ENCODE measurements around the gene SPSB2.

The SPSB2 gene

GRCh38 chr12:6873094-6874014, at the start of gene SPSB2:
SPSB2 (minus strand) TSS chr12:6873303; CDS start chr12:6872901, 402 bp downstream.
- peaks cover 83% of the 10 kb centered on the region for H3K36me3 Mint-ChIP-seq (ENCODE audit: low read depth)
- H3K4me3 Mint-ChIP-seq = peak within 1 kb of the TSS; percentile 95
- peaks cover 52% of the 10 kb centered on the region for H3K4me1 Mint-ChIP-seq (ENCODE audit: low read depth)
- DNase-seq = peak; percentile 100
- no peaks in the 10 kb centered on the region for H3K27me3 Mint-ChIP-seq
- H3K27ac Mint-ChIP-seq = peak within 1 kb of the TSS; percentile 97
- no peaks in the 10 kb centered on the region for H3K9me3 Mint-ChIP-seq

- Mint-ChIP-seq H3K27ac (peak overlapping the region; percentile 56), H3K4me3 (no peak overlapping the region), H3K27me3 (no peaks in the 10 kb centered on the region), H3K36me3 (ENCODE audit: low read depth) (peaks cover 54% of the 10 kb centered on the region), H3K4me1 (ENCODE audit: low read depth) (peaks cover 38% of the 10 kb centered on the region), H3K9me3 (no peaks in the 10 kb centered on the region)
- DNase-seq = no peak
Observed at GRCh38 chr12:6921996-6922946, 49.2 kb upstream of the SPSB2 start.

GRCh38 chr12:6921539-6921938, 48.4 kb upstream of the SPSB2 start:
- peaks cover 35% of the 10 kb centered on the region for H3K4me1 Mint-ChIP-seq (ENCODE audit: low read depth)
- no peaks in the 10 kb centered on the region for H3K9me3 Mint-ChIP-seq
- peaks cover 61% of the 10 kb centered on the region for H3K36me3 Mint-ChIP-seq (ENCODE audit: low read depth)
- H3K4me3 Mint-ChIP-seq = no peak overlapping the region
- H3K27ac Mint-ChIP-seq = peak overlapping the region; percentile 56
- no peaks in the 10 kb centered on the region for H3K27me3 Mint-ChIP-seq
- no peak for DNase-seq

- H3K36me3 Mint-ChIP-seq (ENCODE audit: low read depth) = peaks cover 81% of the 10 kb centered on the region
- peak overlapping the region; percentile 62 for H3K27ac Mint-ChIP-seq
- no peaks in the 10 kb centered on the region for H3K27me3 Mint-ChIP-seq
- H3K4me1 Mint-ChIP-seq (ENCODE audit: low read depth) = peaks cover 41% of the 10 kb centered on the region
- H3K9me3 Mint-ChIP-seq = no peaks in the 10 kb centered on the region
- H3K4me3 Mint-ChIP-seq = no peak overlapping the region
- no peak for DNase-seq
Observed at GRCh38 chr12:6919588-6919987, 46.5 kb upstream of the SPSB2 start.

GRCh38 chr12:6917491-6918231, 44.6 kb upstream of the SPSB2 start:
- H3K27me3 Mint-ChIP-seq = no peaks in the 10 kb centered on the region
- H3K27ac Mint-ChIP-seq = peak overlapping the region; percentile 44
- H3K9me3 Mint-ChIP-seq = no peaks in the 10 kb centered on the region
- H3K4me1 Mint-ChIP-seq (ENCODE audit: low read depth) = peaks cover 44% of the 10 kb centered on the region
- H3K4me3 Mint-ChIP-seq = no peak overlapping the region
- H3K36me3 Mint-ChIP-seq (ENCODE audit: low read depth) = peaks cover 69% of the 10 kb centered on the region
- DNase-seq = no peak

- Mint-ChIP-seq H3K9me3 (no peaks in the 10 kb centered on the region), H3K36me3 (ENCODE audit: low read depth) (peaks cover 59% of the 10 kb centered on the region), H3K4me3 (peak overlapping the region; percentile 97), H3K4me1 (ENCODE audit: low read depth) (peaks cover 42% of the 10 kb centered on the region), H3K27me3 (no peaks in the 10 kb centered on the region), H3K27ac (peak overlapping the region; percentile 51)
- no peak for DNase-seq
Observed at GRCh38 chr12:6916426-6917200, 43.5 kb upstream of the SPSB2 start.

- DNase-seq = no peak
- no peaks in the 10 kb centered on the region for H3K27me3 Mint-ChIP-seq
- H3K4me3 Mint-ChIP-seq = peak overlapping the region; percentile 97
- peak overlapping the region; percentile 90 for H3K27ac Mint-ChIP-seq
- no peaks in the 10 kb centered on the region for H3K9me3 Mint-ChIP-seq
- peaks cover 52% of the 10 kb centered on the region for H3K36me3 Mint-ChIP-seq (ENCODE audit: low read depth)
- H3K4me1 Mint-ChIP-seq (ENCODE audit: low read depth) = peaks cover 42% of the 10 kb centered on the region
Observed at GRCh38 chr12:6915789-6916285, 42.7 kb upstream of the SPSB2 start.

- peak overlapping the region; percentile 97 for H3K4me3 Mint-ChIP-seq
- peaks cover 52% of the 10 kb centered on the region for H3K36me3 Mint-ChIP-seq (ENCODE audit: low read depth)
- peaks cover 42% of the 10 kb centered on the region for H3K4me1 Mint-ChIP-seq (ENCODE audit: low read depth)
- no peaks in the 10 kb centered on the region for H3K9me3 Mint-ChIP-seq
- peak overlapping the region; percentile 90 for H3K27ac Mint-ChIP-seq
- no peaks in the 10 kb centered on the region for H3K27me3 Mint-ChIP-seq
- DNase-seq = no peak
Observed at GRCh38 chr12:6914947-6915788, 42.1 kb upstream of the SPSB2 start.

- peak within 1 kb of the TSS; percentile 97 for H3K4me3 Mint-ChIP-seq
- H3K27ac Mint-ChIP-seq = peak within 1 kb of the TSS; percentile 90
- peak; percentile 87 for DNase-seq
- peaks cover 38% of the 10 kb centered on the region for H3K4me1 Mint-ChIP-seq (ENCODE audit: low read depth)
- peaks cover 45% of the 10 kb centered on the region for H3K36me3 Mint-ChIP-seq (ENCODE audit: low read depth)
- no peaks in the 10 kb centered on the region for H3K27me3 Mint-ChIP-seq
- H3K9me3 Mint-ChIP-seq = no peaks in the 10 kb centered on the region
Observed at GRCh38 chr12:6914246-6914946, 41.3 kb upstream of the SPSB2 start, which contains the start of gene ENO2. ENO2 (plus strand) TSS chr12:6914580; CDS start chr12:6915833, 1,253 bp downstream.

GRCh38 chr12:6912164-6912935, 39.2 kb upstream of the SPSB2 start:
- H3K4me1 Mint-ChIP-seq (ENCODE audit: low read depth) = peaks cover 36% of the 10 kb centered on the region
- peak overlapping the region; percentile 87 for H3K27ac Mint-ChIP-seq
- peaks cover 30% of the 10 kb centered on the region for H3K36me3 Mint-ChIP-seq (ENCODE audit: low read depth)
- DNase-seq = no peak
- no peak overlapping the region for H3K4me3 Mint-ChIP-seq
- no peaks in the 10 kb centered on the region for H3K9me3 Mint-ChIP-seq
- no peaks in the 10 kb centered on the region for H3K27me3 Mint-ChIP-seq

GRCh38 chr12:6909421-6910145, 36.5 kb upstream of the SPSB2 start:
- Mint-ChIP-seq H3K4me1 (ENCODE audit: low read depth) (peaks cover 13% of the 10 kb centered on the region), H3K27ac (no peak overlapping the region), H3K27me3 (no peaks in the 10 kb centered on the region), H3K4me3 (no peak overlapping the region), H3K36me3 (ENCODE audit: low read depth) (peaks cover 3% of the 10 kb centered on the region), H3K9me3 (no peaks in the 10 kb centered on the region)
- DNase-seq = no peak
